ENCODE data around the gene TTC31. TPM values are rescaled to one million over a fixed set of nuclear protein-coding genes. Genes with fewer than 3 reads are reported as not detected.

TTC31 gene
- total and polyA plus RNA-seq, 2 donors (not counting 1 experiment from before 2014, with no cell fraction given) = 68.5 to 72.3 TPM

DNA sequence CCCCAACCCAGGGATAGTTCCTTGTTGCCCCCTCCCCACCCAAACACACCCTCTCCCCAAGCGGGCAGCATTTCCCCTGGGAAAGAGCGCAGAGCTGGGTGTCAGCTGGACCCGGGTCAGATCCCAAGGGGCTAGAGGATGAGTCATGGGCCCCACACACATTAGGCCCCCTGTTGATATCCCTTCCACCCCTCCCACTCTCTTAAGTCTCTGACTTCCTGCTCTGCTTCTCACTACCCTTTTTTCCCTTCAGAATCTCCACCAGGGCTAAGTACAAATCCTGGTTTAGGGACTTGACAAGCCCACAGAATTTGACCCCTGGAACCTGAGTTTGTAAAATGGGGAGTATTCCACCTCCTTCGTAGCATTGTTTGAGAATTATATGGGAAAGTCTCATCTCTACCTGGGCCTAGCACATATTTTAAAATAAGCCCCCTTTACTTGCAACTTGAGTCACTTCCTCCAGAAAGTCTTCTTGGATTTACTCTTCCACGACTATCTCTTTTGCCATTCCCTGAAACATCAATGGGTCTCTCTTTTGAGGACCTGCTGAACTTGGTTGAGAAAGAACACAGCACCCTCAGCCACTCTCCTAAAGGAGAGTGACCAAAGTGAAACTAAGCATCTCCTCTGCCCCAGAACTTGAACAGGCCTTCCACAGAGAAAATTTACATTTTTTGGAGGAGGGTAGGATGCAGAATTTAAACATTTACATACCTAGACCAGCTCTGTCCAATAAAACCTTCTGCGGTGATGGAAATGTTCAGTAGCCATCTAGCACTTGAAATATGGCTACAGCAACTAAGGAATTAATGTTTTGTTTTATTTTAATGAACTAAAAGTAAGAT is 45.8 kb upstream of the TTC31 start:
- Histone ChIP-seq H3K27me3 (replicated peaks in 1 of 4; ENCODE audit: control extremely low read depth in 1 of 4, control insufficient read depth in 3 of 4, insufficient read depth in 4 of 4, low read length in 3 of 4) (peaks cover 0 to 23% (median 7%) of the 10 kb centered on the region in 4 experiments), H3K36me3 (replicated peaks in 1 of 2; ENCODE audit: control extremely low read depth in 1 of 2, control insufficient read depth in 1 of 2, extremely low read depth in 1 of 2, insufficient read depth in 2 of 2, low read length in 1 of 2) (no peaks in the 10 kb centered on the region), H3K4me2 (replicated peaks; ENCODE audit: low read depth, low read length, poor library complexity, severe bottlenecking) (no peak overlapping the region), H3K27ac (ENCODE audit: low read length in 2 of 2) (no peak overlapping the region), H3K9ac (ENCODE audit: low read length) (no peak overlapping the region), H4K20me1 (ENCODE audit: control insufficient read depth, insufficient read depth, low read length, poor library complexity, severe bottlenecking) (no peaks in the 10 kb centered on the region), H3K4me3 (ENCODE audit: control extremely low read depth in 1 of 5, extremely low read depth in 1 of 5, insufficient read depth in 1 of 5, low read depth in 2 of 5, low read length in 4 of 5) (no peak overlapping the region), H3K9me3 (ENCODE audit: control extremely low read depth in 1 of 3, control insufficient read depth in 2 of 3, insufficient read depth in 1 of 3, low read length in 2 of 3) (peaks cover 0 to 9% (median 0%) of the 10 kb centered on the region in 3 donors), H3K79me2 (ENCODE audit: control insufficient read depth, insufficient read depth, low read length) (no peaks in the 10 kb centered on the region), H3K4me1 (ENCODE audit: control insufficient read depth in 2 of 2, insufficient read depth in 2 of 2, low read length in 2 of 2) (peaks cover 33 to 41% of the 10 kb centered on the region in 2 donors), H2AFZ (ENCODE audit: insufficient read depth, low read depth, low read length, poor library complexity, severe bottlenecking) (no peak overlapping the region)
- no peak for DNase-seq
- ATAC-seq (ENCODE audit: low read depth) = peak; percentile 33
- peak overlapping the region; percentile 15 for H3K27ac Mint-ChIP-seq
- POLR2A ChIA-PET = no interaction called here
- H3K4me3 Mint-ChIP-seq = peak overlapping the region; percentile 3
- intact Hi-C loops (cut with micrococcal nuclease) = no loop called here
- H3K27me3 Mint-ChIP-seq = peaks cover 4% of the 10 kb centered on the region
- WGBS (ENCODE audit: insufficient coverage) = 35% methylated on average over 4 of the region's 6 CpGs
- H3K9me3 Mint-ChIP-seq (ENCODE audit: insufficient read depth) = no peaks in the 10 kb centered on the region
- TF ChIP-seq CTCF (IDR thresholded peaks at IDR 0.05) (no peak), EZH2 (IDR thresholded peaks at IDR 0.05; ENCODE audit: borderline replicate concordance, insufficient read depth, low read depth, low read length, poor library complexity, severe bottlenecking) (no peak)
- peaks cover 44% of the 10 kb centered on the region for H3K4me1 Mint-ChIP-seq
- CTCF ChIA-PET = interaction anchor here (1.5 kb wide), 1 partner anchor 15 kb away, joined by 6 read pairs; the partner anchor contains the start of genes C2orf81 and WDR54

DNA sequence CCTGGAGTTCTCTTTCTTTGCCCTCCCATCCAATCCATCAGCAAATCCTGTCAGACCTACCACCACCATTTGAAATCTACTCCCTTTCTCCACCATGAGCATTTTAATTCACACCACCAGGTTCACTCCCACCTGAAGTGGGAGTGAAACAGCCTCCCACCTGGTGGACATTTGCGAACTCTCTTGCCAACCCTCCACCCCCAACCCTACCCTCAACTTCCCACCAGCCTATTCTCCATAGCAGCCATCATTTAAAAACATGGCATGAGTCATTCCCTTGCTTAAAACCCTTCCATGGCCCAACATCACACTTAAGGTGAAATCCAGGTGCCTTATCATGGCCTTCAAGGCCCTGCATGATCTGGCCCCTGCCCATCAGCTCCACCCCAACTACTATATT is 44.6 kb upstream of the TTC31 start:
- no peaks in the 10 kb centered on the region for H3K9me3 Mint-ChIP-seq (ENCODE audit: insufficient read depth)
- H3K27ac ChIP-seq (ENCODE audit: low read length in 2 of 2) = no peak overlapping the region
- no peak overlapping the region for H3K4me2 ChIP-seq (replicated peaks; ENCODE audit: low read depth, low read length, poor library complexity, severe bottlenecking)
- H3K4me3 Mint-ChIP-seq = peak overlapping the region; percentile 50
- H4K20me1 ChIP-seq (ENCODE audit: control insufficient read depth, insufficient read depth, low read length, poor library complexity, severe bottlenecking) = no peaks in the 10 kb centered on the region
- TF ChIP-seq EZH2 (IDR thresholded peaks at IDR 0.05; ENCODE audit: borderline replicate concordance, insufficient read depth, low read depth, low read length, poor library complexity, severe bottlenecking) (no peak), CTCF (IDR thresholded peaks at IDR 0.05) (no peak)
- H3K9ac ChIP-seq (ENCODE audit: low read length) = no peak overlapping the region
- peaks cover 47% of the 10 kb centered on the region for H3K4me1 Mint-ChIP-seq
- H3K9me3 ChIP-seq (ENCODE audit: control extremely low read depth in 1 of 3, control insufficient read depth in 2 of 3, insufficient read depth in 1 of 3, low read length in 2 of 3) = peaks cover 0 to 9% (median 0%) of the 10 kb centered on the region in 3 donors
- peaks cover 36 to 46% of the 10 kb centered on the region in 2 donors for H3K4me1 ChIP-seq (ENCODE audit: control insufficient read depth in 2 of 2, insufficient read depth in 2 of 2, low read length in 2 of 2)
- ChIA-PET CTCF (interaction anchor here (1.5 kb wide), 1 partner anchor 16 kb away, joined by 6 read pairs; the partner anchor contains the start of genes C2orf81 and WDR54), POLR2A (no interaction called here)
- no peaks in the 10 kb centered on the region for H3K79me2 ChIP-seq (ENCODE audit: control insufficient read depth, insufficient read depth, low read length)
- H3K4me3 ChIP-seq (ENCODE audit: control extremely low read depth in 1 of 5, extremely low read depth in 1 of 5, insufficient read depth in 1 of 5, low read depth in 2 of 5, low read length in 4 of 5) = no peak overlapping the region
- peaks cover 0 to 33% (median 12%) of the 10 kb centered on the region in 4 experiments for H3K27me3 ChIP-seq (replicated peaks in 1 of 4; ENCODE audit: control extremely low read depth in 1 of 4, control insufficient read depth in 3 of 4, insufficient read depth in 4 of 4, low read length in 3 of 4)
- H2AFZ ChIP-seq (ENCODE audit: insufficient read depth, low read depth, low read length, poor library complexity, severe bottlenecking) = no peak overlapping the region
- H3K36me3 ChIP-seq (replicated peaks in 1 of 2; ENCODE audit: control extremely low read depth in 1 of 2, control insufficient read depth in 1 of 2, extremely low read depth in 1 of 2, insufficient read depth in 2 of 2, low read length in 1 of 2) = no peaks in the 10 kb centered on the region
- intact Hi-C loops (cut with micrococcal nuclease) = no loop called here
- DNase-seq (no peak), ATAC-seq (ENCODE audit: low read depth) (no peak)
- H3K27me3 Mint-ChIP-seq = peaks cover 9% of the 10 kb centered on the region
- no peak overlapping the region for H3K27ac Mint-ChIP-seq
- WGBS (ENCODE audit: insufficient coverage) = 75% methylated on average over 1 of the region's 1 CpG
